ENCODE results near the gene KLHL13.

The KLHL13 gene

DNA sequence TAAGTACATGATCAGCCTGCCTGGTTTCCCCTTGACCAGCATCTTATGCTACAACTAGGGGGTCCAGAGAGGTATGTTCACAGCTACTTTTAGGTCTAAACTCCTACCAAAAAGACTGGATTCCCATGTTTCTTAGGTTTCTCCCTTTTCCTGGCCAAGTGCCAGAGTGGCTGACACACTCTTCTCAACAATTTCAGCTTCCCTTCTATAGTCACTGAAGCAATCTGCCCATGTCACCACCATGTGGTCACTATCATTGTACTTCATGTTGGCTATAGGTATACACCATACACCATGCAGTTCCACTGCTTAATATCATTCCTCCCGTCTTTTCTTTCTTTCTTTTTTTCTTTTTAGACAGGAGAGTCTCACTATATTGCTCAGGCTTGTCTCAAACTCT, 66.9 kb downstream of the KLHL13 start:
- H3K4me2 ChIP-seq (ENCODE audit: low read length), result no peak overlapping the region

GRCh38 chrX:118047446-118048186, 69.0 kb downstream of the KLHL13 start:
- no peaks in the 10 kb centered on the region for H3K79me2 ChIP-seq
- H3K4me2 ChIP-seq (ENCODE audit: low read length), result no peak overlapping the region
- no peaks in the 10 kb centered on the region for H3K4me1 ChIP-seq
- no peak overlapping the region for H3K9ac ChIP-seq
- H3K27ac ChIP-seq, result no peak overlapping the region
- no peaks in the 10 kb centered on the region for H3K9me3 ChIP-seq (ENCODE audit: control insufficient read depth, low read length)
- no peaks in the 10 kb centered on the region for H3K36me3 ChIP-seq (ENCODE audit: control insufficient read depth, insufficient read depth, low read length)
- TF ChIP-seq CTCF (IDR thresholded peaks at IDR 0.05), result no peak
- no peak overlapping the region for H3K4me3 ChIP-seq (ENCODE audit: low read depth, low read length)
- no peaks in the 10 kb centered on the region for H3K27me3 ChIP-seq (ENCODE audit: control insufficient read depth, insufficient read depth, low read length)
- no peak overlapping the region for H2AFZ ChIP-seq

More for the DNA sequence above, 66.9 kb downstream of the KLHL13 start:
- no peaks in the 10 kb centered on the region for H3K9me3 ChIP-seq (ENCODE audit: control insufficient read depth, low read length)
- no peak overlapping the region for H3K9ac ChIP-seq
- no peak for TF ChIP-seq CTCF (IDR thresholded peaks at IDR 0.05)
- no peaks in the 10 kb centered on the region for H3K4me1 ChIP-seq
- H3K36me3 ChIP-seq (ENCODE audit: control insufficient read depth, insufficient read depth, low read length), result no peaks in the 10 kb centered on the region
- no peaks in the 10 kb centered on the region for H3K27me3 ChIP-seq (ENCODE audit: control insufficient read depth, insufficient read depth, low read length)
- H2AFZ ChIP-seq, result no peak overlapping the region
- H3K27ac ChIP-seq, result no peak overlapping the region
- no peaks in the 10 kb centered on the region for H3K79me2 ChIP-seq
- no peak overlapping the region for H3K4me3 ChIP-seq (ENCODE audit: low read depth, low read length)

GRCh38 chrX:118039591-118039990, 77.0 kb downstream of the KLHL13 start:
- H3K79me2 ChIP-seq, result no peaks in the 10 kb centered on the region
- no peak overlapping the region for H3K4me2 ChIP-seq (ENCODE audit: low read length)
- H3K4me3 ChIP-seq (ENCODE audit: low read depth, low read length), result no peak overlapping the region
- no peak overlapping the region for H3K27ac ChIP-seq
- no peak overlapping the region for H2AFZ ChIP-seq
- H3K36me3 ChIP-seq (ENCODE audit: control insufficient read depth, insufficient read depth, low read length), result no peaks in the 10 kb centered on the region
- no peak for TF ChIP-seq CTCF (IDR thresholded peaks at IDR 0.05)
- H3K27me3 ChIP-seq (ENCODE audit: control insufficient read depth, insufficient read depth, low read length), result no peaks in the 10 kb centered on the region
- no peak overlapping the region for H3K9ac ChIP-seq
- no peaks in the 10 kb centered on the region for H3K4me1 ChIP-seq
- H3K9me3 ChIP-seq (ENCODE audit: control insufficient read depth, low read length), result no peaks in the 10 kb centered on the region

DNA sequence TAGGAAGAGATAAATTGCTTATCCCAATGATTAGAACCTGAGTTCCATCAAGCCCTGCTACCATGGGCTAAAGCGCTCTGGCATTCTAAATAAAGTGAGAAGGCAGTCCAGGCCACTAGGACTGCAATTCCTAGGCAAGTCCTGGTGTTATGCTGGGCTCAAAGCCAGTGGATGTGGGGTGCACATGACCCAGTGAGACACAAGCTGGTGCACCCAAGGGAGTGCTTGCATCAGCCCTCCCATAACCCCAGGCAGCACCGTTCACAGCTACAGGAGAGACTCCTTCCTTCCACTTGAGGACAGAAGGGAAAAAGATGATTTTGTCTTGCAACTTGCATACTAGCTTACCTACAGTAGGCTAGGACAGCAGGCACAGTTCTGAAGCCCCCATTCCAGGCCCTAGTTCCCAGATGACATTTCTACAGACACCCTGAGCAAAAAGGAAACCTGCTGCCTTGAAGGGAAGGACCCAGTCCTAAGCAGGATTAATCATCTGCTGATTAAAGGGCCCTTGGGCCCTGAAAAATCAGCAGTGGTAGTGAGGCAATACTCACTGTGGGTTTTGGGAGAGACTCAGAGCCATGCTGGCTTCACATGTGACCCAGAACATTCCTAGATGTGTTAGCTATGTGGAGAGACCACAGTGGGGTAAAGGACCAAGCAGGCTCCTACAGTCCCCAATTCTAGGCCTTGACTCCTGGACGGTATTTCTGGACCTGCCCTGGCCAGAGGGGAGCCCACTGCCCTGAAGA, 77.8 kb downstream of the KLHL13 start:
- no peaks in the 10 kb centered on the region for H3K79me2 ChIP-seq
- no peak overlapping the region for H3K4me2 ChIP-seq (ENCODE audit: low read length)
- no peak overlapping the region for H3K4me3 ChIP-seq (ENCODE audit: low read depth, low read length)
- no peak overlapping the region for H2AFZ ChIP-seq
- no peaks in the 10 kb centered on the region for H3K36me3 ChIP-seq (ENCODE audit: control insufficient read depth, insufficient read depth, low read length)
- H3K27ac ChIP-seq, result no peak overlapping the region
- TF ChIP-seq CTCF (IDR thresholded peaks at IDR 0.05), result no peak
- no peak overlapping the region for H3K9ac ChIP-seq
- no peaks in the 10 kb centered on the region for H3K9me3 ChIP-seq (ENCODE audit: control insufficient read depth, low read length)
- H3K4me1 ChIP-seq, result no peaks in the 10 kb centered on the region
- no peaks in the 10 kb centered on the region for H3K27me3 ChIP-seq (ENCODE audit: control insufficient read depth, insufficient read depth, low read length)
